Breast epithelium (tissue), 4 donors: ENCODE results near the gene CUL4A. TPM values are rescaled to one million over a fixed set of nuclear protein-coding genes. Genes with fewer than 3 reads are reported as not detected.

Experiments used
- DNase-seq, 2 donors: peaks; one replicate each; pipeline ENCODE4 v3.0.0-alpha.2; 2019; ENCODE audit warnings: low spot score in 2 of 2
- H3K27ac ChIP-seq, 2 donors: fragments of 200-600 bp; sonication (generic) in 1 of 2; one replicate each; pipeline ENCODE4 v1.5.1; 2016 to 2019; ENCODE audit warnings: mild to moderate bottlenecking in 1 of 2
- H3K27me3 ChIP-seq, 2 donors: fragments of 200-600 bp; sonication (generic) in 1 of 2; one replicate each; pipeline versions ENCODE4 v1.5.1 to v1.6.0; 2017 to 2019; ENCODE audit warnings: control low read depth in 1 of 2, mild to moderate bottlenecking in 1 of 2
- H3K36me3 ChIP-seq: fragments of 200-600 bp; one replicate; pipeline ENCODE4 v1.5.1; 2019
- H3K4me1 ChIP-seq, 2 donors: fragments of 200-600 bp; sonication (generic); one replicate each; pipeline ENCODE4 v1.5.1; 2016 to 2019; ENCODE audit warnings: control low read depth in 1 of 2
- H3K4me3 ChIP-seq, 3 donors: fragments of 200-600 bp; sonication (generic); 1 replicate in 2 of 3; 2 replicates in 1 of 3; pipeline ENCODE4 v1.5.1; 2016 to 2019; ENCODE audit warnings: mild to moderate bottlenecking in 3 of 3, moderate library complexity in 2 of 3
- H3K9me3 ChIP-seq, 2 donors: fragments of 200-600 bp; sonication (generic) in 1 of 2; one replicate each; pipeline ENCODE4 v1.5.1; 2016 to 2019; ENCODE audit warnings: control low read depth in 1 of 2
- CTCF ChIP-seq, 3 donors: fragments of 450-650 bp; IDR thresholded peaks; one replicate each; pipeline ENCODE4 v1.5.1; 2016 to 2017; ENCODE audit warnings: antibody characterized with exemption in 3 of 3, mild to moderate bottlenecking in 3 of 3, moderate library complexity in 3 of 3
- POLR2A ChIP-seq: fragments of 450-650 bp; IDR thresholded peaks from one replicate; pipeline ENCODE4 v1.6.1; 2016; ENCODE audit warnings: antibody characterized with exemption, mild to moderate bottlenecking, moderate library complexity
- POLR2AphosphoS5 ChIP-seq, 3 donors: sonication (generic); formaldehyde crosslinking; IDR thresholded peaks; one replicate each; pipeline ENCODE4 v1.6.1; 2017; ENCODE audit warnings: antibody characterized with exemption in 3 of 3
- intact Hi-C: fragments of 100-400 bp; cut with DNase I; formaldehyde crosslinking; loops from one replicate; pipeline ENCODE4 v1.15.1; 2023; ENCODE audit warnings: low total_unique reads
- total RNA-seq, 3 donors: library from RNA; depleted of rRNA; stranded (reverse); fragments of >200 nt; gene quantifications; one replicate each; pipeline ENCODE4 v1.1.0, GENCODE V29; 2016

CUL4A gene
- total RNA-seq, 3 donors from 2014 or later: 108 to 145 (median 142) TPM

GRCh38 chr13:113292021-113292862 lies 82.8 kb downstream of the CUL4A start:
- Histone ChIP-seq H3K27ac (peak overlapping the region; percentile 71 to 73), H3K27me3 (no peaks in the 10 kb centered on the region), H3K4me3 (peak overlapping the region; percentile 25 to 60 (median 44)), H3K36me3 (no peaks in the 10 kb centered on the region), H3K9me3 (no peaks in the 10 kb centered on the region), H3K4me1 (no peaks in the 10 kb centered on the region)
- TF ChIP-seq POLR2AphosphoS5 (IDR thresholded peaks at IDR 0.05) (no peak), CTCF (IDR thresholded peaks at IDR 0.05) (no peak), POLR2A (no peak)
- no peak for DNase-seq
- intact Hi-C loops: no loop called here

GRCh38 chr13:113293686-113294085 lies 84.3 kb downstream of the CUL4A start:
- no peak for TF ChIP-seq POLR2AphosphoS5 (IDR thresholded peaks at IDR 0.05)
- no peak for TF ChIP-seq POLR2A
- no peak for TF ChIP-seq CTCF (IDR thresholded peaks at IDR 0.05)
- H3K9me3 ChIP-seq: no peaks in the 10 kb centered on the region
- H3K27me3 ChIP-seq: no peaks in the 10 kb centered on the region
- no peak overlapping the region for H3K27ac ChIP-seq
- H3K4me3 ChIP-seq: no peak overlapping the region
- H3K4me1 ChIP-seq: peaks cover 0 to 8% of the 10 kb centered on the region in 2 donors
- intact Hi-C loops: no loop called here
- no peak for DNase-seq
- no peaks in the 10 kb centered on the region for H3K36me3 ChIP-seq

- intact Hi-C loops: no loop called here
- H3K27ac ChIP-seq: peak overlapping the region in 1 of 2 donors; percentile 38
- no peaks in the 10 kb centered on the region for H3K9me3 ChIP-seq
- DNase-seq: no peak
- no peak for TF ChIP-seq CTCF (IDR thresholded peaks at IDR 0.05)
- no peak for TF ChIP-seq POLR2A
- TF ChIP-seq POLR2AphosphoS5 (IDR thresholded peaks at IDR 0.05): no peak
- peak overlapping the region in 1 of 3 donors; percentile 71 for H3K4me3 ChIP-seq
- no peaks in the 10 kb centered on the region for H3K27me3 ChIP-seq
- H3K4me1 ChIP-seq: peaks cover 0 to 11% of the 10 kb centered on the region in 2 donors
- H3K36me3 ChIP-seq: no peaks in the 10 kb centered on the region
Measured at GRCh38 chr13:113295776-113296175, 86.4 kb downstream of the CUL4A start.

GRCh38 chr13:113296823-113297369 lies 87.5 kb downstream of the CUL4A start, which contains the start of gene LAMP1:
Gene LAMP1, plus strand, starts transcription at chr13:113297239. Its CDS starts 196 bp downstream, at chr13:113297435.
- peak; percentile 98 to 100 (median 100) for TF ChIP-seq POLR2AphosphoS5 (IDR thresholded peaks at IDR 0.05)
- peak; percentile 42 for TF ChIP-seq POLR2A
- TF ChIP-seq CTCF (IDR thresholded peaks at IDR 0.05): peak in 1 of 3 donors; percentile 62
- Histone ChIP-seq H3K36me3 (no peaks in the 10 kb centered on the region), H3K27ac (peak within 1 kb of the TSS; percentile 89 to 95), H3K9me3 (no peaks in the 10 kb centered on the region), H3K4me1 (peaks cover 0 to 11% of the 10 kb centered on the region in 2 donors), H3K4me3 (peak within 1 kb of the TSS; percentile 68 to 92 (median 71)), H3K27me3 (no peaks in the 10 kb centered on the region)
- intact Hi-C loops: no loop called here
- peak; percentile 98 to 99 for DNase-seq
